Esophagus muscularis mucosa (tissue), 3 donors: ENCODE results near the gene NRP1.

Experiments
- CTCF ChIP-seq, 3 experiments: fragments of 200-600 bp in 2 of 3; fragments of 450-650 bp in 1 of 3; sonication (generic) in 2 of 3; IDR thresholded peaks; one replicate each; pipeline ENCODE4 v1.5.1; 2017 to 2019; ENCODE audit warnings: antibody characterized with exemption in 3 of 3, mild to moderate bottlenecking in 2 of 3, moderate library complexity in 1 of 3
- POLR2AphosphoS5 ChIP-seq, 2 donors: sonication (generic); formaldehyde crosslinking; IDR thresholded peaks; one replicate each; pipeline ENCODE4 v1.6.1; 2017; ENCODE audit warnings: antibody characterized with exemption in 2 of 2

DNA sequence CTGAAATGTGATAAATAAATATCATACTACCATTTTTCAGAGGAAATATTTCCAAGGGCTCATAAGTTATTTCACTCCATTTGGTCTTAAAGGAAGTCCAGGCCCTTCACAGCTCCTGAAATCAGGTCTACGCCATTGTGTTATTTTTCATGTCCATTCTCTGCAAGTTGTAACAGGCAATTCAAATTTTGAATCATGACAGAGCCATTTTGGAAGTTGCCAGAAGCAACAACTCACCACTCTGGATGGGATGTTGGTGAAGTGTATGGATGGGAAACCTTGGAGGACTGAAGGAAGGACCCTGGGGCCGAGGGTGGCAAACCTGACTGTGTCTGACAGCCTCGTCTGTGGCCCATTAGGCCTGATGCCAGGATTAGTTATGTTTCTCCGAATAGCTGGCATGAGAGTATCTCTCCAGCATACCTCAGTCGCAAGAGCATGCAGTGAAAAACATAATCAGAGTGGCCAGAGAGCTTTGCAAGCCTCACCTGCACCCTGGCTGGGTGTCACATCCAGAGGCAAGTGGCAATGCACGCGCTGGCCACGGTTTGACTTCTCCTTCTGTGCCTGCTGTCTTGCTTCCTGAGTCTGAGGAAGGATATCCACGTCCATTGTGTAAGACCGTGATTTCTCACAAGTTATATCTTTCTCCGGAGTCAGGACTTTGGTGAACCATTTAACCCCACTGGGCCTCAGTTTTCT, 87.1 kb downstream of the NRP1 start:
- TF ChIP-seq POLR2AphosphoS5 (IDR thresholded peaks at IDR 0.05) (no peak), CTCF (IDR thresholded peaks at IDR 0.05) (no peak)
